H9 (cell line): ENCODE measurements around the gene CCDC69. TPM values are rescaled to one million over a fixed set of nuclear protein-coding genes. Genes with fewer than 3 reads are reported as not detected.

ENCODE experiments used
- DNase-seq: peaks from one replicate; pipeline ENCODE4 v3.0.0-alpha.2; 2017
- H2AFZ ChIP-seq: one replicate; pipeline ENCODE4 v1.6.1; 2013; ENCODE audit warnings: mild to moderate bottlenecking, low read length, control low read depth, moderate library complexity
- H2AK5ac ChIP-seq: 2 replicates; pipeline ENCODE4 v1.6.1; 2013; ENCODE audit warnings: low read length, control low read depth, mixed read lengths; ENCODE audit not compliant: insufficient read length
- H2BK120ac ChIP-seq: one replicate; pipeline ENCODE4 v1.6.1; 2013; ENCODE audit warnings: low read depth, mild to moderate bottlenecking, low read length, control low read depth, inconsistent platforms; ENCODE audit not compliant: poor library complexity, severe bottlenecking
- H2BK12ac ChIP-seq: 2 replicates; pipeline ENCODE4 v1.6.1; 2013; ENCODE audit warnings: low read length, control low read depth, mixed read lengths, low read depth; ENCODE audit not compliant: insufficient read length
- H2BK15ac ChIP-seq: 2 replicates; pipeline ENCODE4 v1.6.1; 2013; ENCODE audit warnings: low read depth, low read length, control low read depth
- H2BK20ac ChIP-seq: one replicate; pipeline ENCODE4 v1.6.1; 2013; ENCODE audit warnings: low read depth, mild to moderate bottlenecking, low read length, control low read depth, inconsistent platforms; ENCODE audit not compliant: poor library complexity, severe bottlenecking
- H2BK5ac ChIP-seq: 2 replicates; pipeline ENCODE4 v1.6.1; 2013; ENCODE audit warnings: low read length, control low read depth, mixed read lengths; ENCODE audit not compliant: insufficient read length
- H3K14ac ChIP-seq: 2 replicates; pipeline ENCODE4 v1.6.1; 2013; ENCODE audit warnings: low read length, control low read depth; ENCODE audit not compliant: insufficient read depth
- H3K18ac ChIP-seq: 2 replicates; pipeline ENCODE4 v1.6.1; 2013; ENCODE audit warnings: low read depth, mild to moderate bottlenecking, mixed read lengths, low read length, control low read depth; ENCODE audit not compliant: insufficient read length
- H3K23ac ChIP-seq: 2 replicates; pipeline ENCODE4 v1.6.1; 2013; ENCODE audit warnings: low read length, control low read depth, mixed read lengths, low read depth; ENCODE audit not compliant: insufficient read length
- H3K23me2 ChIP-seq: 2 replicates; pipeline ENCODE4 v1.6.1; 2013; ENCODE audit warnings: low read depth, mild to moderate bottlenecking, mixed read lengths, low read length, control low read depth; ENCODE audit not compliant: insufficient read length, poor library complexity, severe bottlenecking
- H3K27ac ChIP-seq: 2 replicates; pipeline ENCODE4 v1.5.1; 2013; ENCODE audit warnings: low read length, control low read depth, mixed read lengths, low read depth; ENCODE audit not compliant: insufficient read length
- H3K27me3 ChIP-seq: 2 replicates; pipeline ENCODE4 v1.6.1; 2013; ENCODE audit warnings: low read length, control low read depth, inconsistent platforms; ENCODE audit not compliant: insufficient read depth
- H3K4ac ChIP-seq: 2 replicates; pipeline ENCODE4 v1.6.1; 2013; ENCODE audit warnings: low read depth, mild to moderate bottlenecking, control low read depth, inconsistent platforms, low read length, moderate library complexity
- H3K4me1 ChIP-seq: 2 replicates; pipeline ENCODE4 v1.6.1; 2013; ENCODE audit warnings: low read length, control low read depth, inconsistent platforms; ENCODE audit not compliant: insufficient read depth
- H3K4me2 ChIP-seq: 2 replicates; pipeline ENCODE4 v1.6.1; 2013; ENCODE audit warnings: low read length, control low read depth, mixed read lengths; ENCODE audit not compliant: insufficient read length, insufficient read depth
- H3K56ac ChIP-seq: 2 replicates; pipeline ENCODE4 v1.6.1; 2013; ENCODE audit warnings: low read depth, mild to moderate bottlenecking, mixed read lengths, low read length, control low read depth; ENCODE audit not compliant: insufficient read length
- H3K79me1 ChIP-seq: 2 replicates; pipeline ENCODE4 v1.6.1; 2013; ENCODE audit warnings: low read depth, mild to moderate bottlenecking, moderate library complexity, low read length, control low read depth, inconsistent platforms; ENCODE audit not compliant: insufficient read depth, poor library complexity, severe bottlenecking
- H3K79me2 ChIP-seq: 2 replicates; pipeline ENCODE4 v1.6.1; 2013; ENCODE audit warnings: low read length, control low read depth, inconsistent platforms; ENCODE audit not compliant: insufficient read depth
- H3K9ac ChIP-seq: 2 replicates; pipeline ENCODE4 v1.6.1; 2013; ENCODE audit warnings: low read length, control low read depth, mixed read lengths; ENCODE audit not compliant: insufficient read length; ENCODE audit errors: extremely low read depth
- H3K9me3 ChIP-seq: one replicate; pipeline ENCODE4 v1.6.1; 2013; ENCODE audit warnings: low read depth, low read length, inconsistent platforms; ENCODE audit not compliant: control insufficient read depth
- H3T11ph ChIP-seq: one replicate; pipeline ENCODE4 v1.6.1; 2013; ENCODE audit warnings: mild to moderate bottlenecking, low read length, control low read depth, inconsistent platforms
- H4K20me1 ChIP-seq: one replicate; pipeline ENCODE4 v1.6.1; 2013; ENCODE audit not compliant: control insufficient read depth, insufficient read length, insufficient read depth
- H4K5ac ChIP-seq: 2 replicates; pipeline ENCODE4 v1.6.1; 2013; ENCODE audit warnings: low read depth, mild to moderate bottlenecking, mixed read lengths, low read length, control low read depth; ENCODE audit not compliant: insufficient read length
- H4K8ac ChIP-seq: replicated peaks from 2 replicates; pipeline ENCODE4 v1.6.1; 2013; ENCODE audit warnings: low read length, control low read depth, mixed read lengths, low read depth; ENCODE audit not compliant: insufficient read length
- H4K91ac ChIP-seq: 2 replicates; pipeline ENCODE4 v1.6.1; 2013; ENCODE audit warnings: low read depth, mild to moderate bottlenecking, moderate library complexity, mixed read lengths, low read length, control low read depth; ENCODE audit not compliant: insufficient read length
- H3K27ac Mint-ChIP-seq, 3 experiments: 2 replicates in 2 of 3; 3 replicates in 1 of 3; pipeline ENCODE4 v1.8.0; 2020 to 2021; ENCODE audit warnings: mixed read lengths in 3 of 3, mild to moderate bottlenecking in 1 of 3, moderate library complexity in 1 of 3
- H3K27me3 Mint-ChIP-seq: 2 replicates; pipeline ENCODE4 v1.8.0; 2021; ENCODE audit warnings: low read depth, mild to moderate bottlenecking, moderate library complexity, mixed read lengths
- H3K36me3 Mint-ChIP-seq, 3 experiments: 2 replicates in 2 of 3; 3 replicates in 1 of 3; pipeline ENCODE4 v1.8.0; 2020 to 2021; ENCODE audit warnings: low read depth in 3 of 3, mixed read lengths in 3 of 3; ENCODE audit not compliant: insufficient read depth in 1 of 3
- H3K4me1 Mint-ChIP-seq, 2 experiments: 2 replicates each; pipeline ENCODE4 v1.8.0; 2020; ENCODE audit warnings: mixed read lengths in 2 of 2
- H3K4me3 Mint-ChIP-seq, 2 experiments: 2 replicates in 1 of 2; 3 replicates in 1 of 2; pipeline ENCODE4 v1.8.0; 2020 to 2021; ENCODE audit warnings: mild to moderate bottlenecking in 2 of 2, mixed read lengths in 2 of 2, moderate library complexity in 1 of 2
- H3K9me3 Mint-ChIP-seq, 2 experiments: 2 replicates in 1 of 2; 3 replicates in 1 of 2; pipeline ENCODE4 v1.8.0; 2020; ENCODE audit warnings: mild to moderate bottlenecking in 2 of 2, mixed read lengths in 2 of 2, moderate library complexity in 1 of 2
- CTCF ChIP-seq: fragments of 200-600 bp; sonication (generic); conservative IDR thresholded peaks from 3 replicates; pipeline ENCODE4 v1.8.0; 2021; ENCODE audit warnings: antibody characterized with exemption, mild to moderate bottlenecking
- WGBS: extraction: QIAGEN DNeasy Blood & Tissue Kit; methylation state at CpG from one replicate; pipeline ENCODE4 v1.1.7; 2013; ENCODE audit warnings: missing lambda C conversion rate, low lambda C conversion rate, mixed read lengths; ENCODE audit not compliant: insufficient read length; ENCODE audit errors: extremely low coverage; 5-methylcytosine and 5-hydroxymethylcytosine counted together
- total RNA-seq: library from RNA; stranded (reverse); gene quantifications from 2 replicates; pipeline ENCODE4 v1.2.1, GENCODE V29; 2021

Gene CCDC69
- total RNA-seq, 1 experiment from 2014 or later: 5.3 TPM

- H3K14ac ChIP-seq: no peak overlapping the region
- TF ChIP-seq CTCF: no peak
- H3K27me3 ChIP-seq: no peaks in the 10 kb centered on the region
- no peaks in the 10 kb centered on the region for H3K27me3 Mint-ChIP-seq
- H4K8ac ChIP-seq: no peak overlapping the region
- no peaks in the 10 kb centered on the region for H3K79me2 ChIP-seq
- H2BK5ac ChIP-seq: no peak overlapping the region
- no peaks in the 10 kb centered on the region for H4K20me1 ChIP-seq
- H3K9ac ChIP-seq: no peak overlapping the region
- no CpG with 5 or more reads among the region's 8 CpGs for WGBS
- H3K9me3 ChIP-seq: no peaks in the 10 kb centered on the region
- DNase-seq: no peak
- no peak overlapping the region for H3K18ac ChIP-seq
- no peak overlapping the region for H2BK15ac ChIP-seq
- peaks cover 5% of the 10 kb centered on the region; the same call in 1 of the 2 replicates for H3K4me1 ChIP-seq
- H3K23me2 ChIP-seq: no peaks in the 10 kb centered on the region
- H3K36me3 Mint-ChIP-seq: peaks cover 8 to 46% (median 38%) of the 10 kb centered on the region in 3 experiments; a peak in 6 of 7 replicates
- no peaks in the 10 kb centered on the region; a peak in 1 of 5 replicates for H3K9me3 Mint-ChIP-seq
- no peak overlapping the region for H2BK120ac ChIP-seq
- H2AFZ ChIP-seq: no peak overlapping the region
- no peak overlapping the region for H3K4me2 ChIP-seq
- no peak overlapping the region for H2AK5ac ChIP-seq
- no peak overlapping the region for H3K56ac ChIP-seq
- no peak overlapping the region for H3K27ac Mint-ChIP-seq
- H3T11ph ChIP-seq: no peak overlapping the region
- no peak overlapping the region for H4K5ac ChIP-seq
- no peak overlapping the region for H3K27ac ChIP-seq
- no peak overlapping the region for H2BK12ac ChIP-seq
- H3K4me3 Mint-ChIP-seq: no peak overlapping the region
- no peak overlapping the region for H2BK20ac ChIP-seq
- H4K91ac ChIP-seq: no peak overlapping the region
- peaks cover 3% of the 10 kb centered on the region for H3K79me1 ChIP-seq
- no peak overlapping the region for H3K4ac ChIP-seq
- peaks cover 16 to 17% of the 10 kb centered on the region in 2 experiments for H3K4me1 Mint-ChIP-seq
- no peak overlapping the region for H3K23ac ChIP-seq
These were observed 84.9 kb downstream of the CCDC69 start for GRCh38 chr5:151139015-151139414.
